Activated T-cell treated with anti-CD3 and anti-CD28 coated beads, Interleukin-2, amount 50 U/mL, for 48 hours (primary cell): Measurements from ENCODE around the gene HOXC6.

Source experiments
- DNase-seq, 2 experiments: peaks; one replicate each; pipeline ENCODE4 v3.0.0-alpha.2; 2020

HOXC6 gene

DNA sequence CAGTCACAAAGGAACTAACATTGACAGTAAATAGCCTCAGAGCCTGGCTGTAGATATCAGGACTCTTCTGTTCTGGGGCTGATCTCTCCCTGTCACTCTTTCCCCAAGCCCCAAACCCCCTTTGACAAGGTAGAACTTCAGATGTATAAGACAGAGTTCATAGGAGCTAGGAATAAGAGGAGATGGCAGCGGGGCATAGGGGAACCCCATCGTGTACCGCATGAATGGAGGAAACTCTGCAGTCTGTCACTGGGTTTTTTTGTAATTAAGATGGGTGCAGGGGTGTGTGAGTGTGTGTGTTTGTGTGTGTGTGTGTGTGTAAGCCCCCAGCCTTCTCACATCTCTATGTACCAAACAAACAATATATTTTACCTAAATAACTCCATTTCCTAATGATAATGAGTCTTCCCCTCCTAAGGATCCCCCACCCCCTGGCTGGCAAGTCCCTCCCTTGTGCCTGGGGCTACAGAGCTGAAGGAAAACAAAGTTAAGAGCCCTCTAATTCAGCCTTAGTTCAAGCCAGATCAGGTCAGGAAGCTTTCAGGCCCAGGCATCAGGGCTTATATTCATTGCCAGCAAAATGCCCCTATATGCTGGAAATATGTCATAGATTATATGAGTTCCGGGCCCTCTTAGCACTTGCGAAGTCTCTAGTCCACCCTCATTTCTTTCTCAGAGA is 16.3 kb downstream of the HOXC6 start:
- no peak for DNase-seq

DNA sequence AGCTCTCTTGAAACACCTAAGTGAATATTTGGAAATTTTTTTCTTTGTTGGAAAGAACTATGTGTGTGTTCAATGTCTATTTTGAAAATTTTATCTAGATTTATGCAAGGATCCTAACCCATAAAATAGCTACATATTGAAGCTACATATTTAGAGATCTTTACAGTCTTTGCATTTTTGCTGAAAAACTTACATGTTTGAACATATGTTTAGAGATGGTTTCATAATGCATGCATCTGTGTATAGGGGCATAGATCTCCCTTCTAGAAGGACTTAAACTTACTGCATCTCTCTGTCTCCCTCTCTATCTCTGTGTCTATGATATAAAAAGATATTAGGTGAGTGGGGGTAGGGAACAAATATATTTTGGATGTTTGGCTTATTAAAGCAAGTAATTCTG is 17.2 kb downstream of the HOXC6 start:
- DNase-seq: no peak

- no peak for DNase-seq
These were observed 17.8 kb downstream of the HOXC6 start for GRCh38 chr12:54045868-54046521.

GRCh38 chr12:54046809-54047159 is 18.5 kb downstream of the HOXC6 start:
- no peak for DNase-seq

DNA sequence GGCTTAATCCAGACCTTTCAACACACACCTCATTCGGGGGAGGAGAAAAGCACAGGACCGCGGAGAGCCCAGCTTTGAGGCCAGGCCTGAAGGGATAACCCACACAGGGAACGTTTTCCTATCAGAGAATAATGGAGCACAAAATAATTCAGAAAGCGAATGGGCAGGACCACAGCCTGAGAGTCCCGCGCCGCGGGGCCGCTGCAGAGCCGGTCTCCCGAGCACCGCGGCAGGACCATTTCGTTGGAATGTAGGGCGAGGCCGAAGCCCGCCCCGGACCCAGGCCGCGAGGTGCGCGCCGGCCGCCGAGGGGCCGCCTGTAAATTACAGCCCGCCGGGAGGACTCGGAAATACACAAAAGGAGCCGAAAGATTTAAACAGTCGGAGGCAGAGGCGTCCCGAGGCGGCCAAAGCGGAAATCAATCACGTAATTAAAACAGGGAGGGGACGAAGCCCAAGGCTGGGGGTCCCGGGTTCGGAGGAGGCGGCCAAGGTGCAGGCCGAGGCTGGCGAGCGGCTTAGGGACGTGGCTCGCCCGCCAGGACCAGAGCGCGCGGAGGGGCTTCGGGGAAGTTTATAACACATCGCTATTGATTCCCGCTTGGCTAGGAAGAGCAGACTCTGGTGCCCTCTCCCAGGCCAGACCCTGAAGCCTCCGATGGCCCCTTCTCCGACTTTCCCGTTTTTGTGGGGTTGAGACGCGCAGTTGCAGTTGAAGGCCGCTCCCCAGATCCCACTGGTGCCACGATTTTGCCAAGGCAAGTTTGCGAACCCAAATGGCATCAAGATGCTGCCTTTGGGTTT is 19.1 kb downstream of the HOXC6 start:
- DNase-seq: no peak

DNA sequence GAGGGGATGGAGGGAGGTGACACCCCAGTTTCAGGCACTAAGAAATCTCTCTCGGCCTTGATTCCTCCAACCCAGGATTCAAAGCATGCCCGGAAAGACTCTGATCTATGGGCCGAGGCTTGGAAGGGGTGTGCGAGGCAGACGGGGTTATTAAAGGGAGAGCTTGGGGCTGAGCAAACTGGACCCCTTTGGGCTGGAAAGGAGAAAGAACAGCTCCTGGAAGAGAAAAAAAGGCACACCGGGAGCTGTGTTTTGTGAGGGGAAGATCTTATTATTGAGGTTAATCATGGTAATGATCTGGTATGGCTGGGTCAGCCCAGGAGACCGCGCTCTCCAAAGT is 19.7 kb downstream of the HOXC6 start:
- DNase-seq: no peak

DNA sequence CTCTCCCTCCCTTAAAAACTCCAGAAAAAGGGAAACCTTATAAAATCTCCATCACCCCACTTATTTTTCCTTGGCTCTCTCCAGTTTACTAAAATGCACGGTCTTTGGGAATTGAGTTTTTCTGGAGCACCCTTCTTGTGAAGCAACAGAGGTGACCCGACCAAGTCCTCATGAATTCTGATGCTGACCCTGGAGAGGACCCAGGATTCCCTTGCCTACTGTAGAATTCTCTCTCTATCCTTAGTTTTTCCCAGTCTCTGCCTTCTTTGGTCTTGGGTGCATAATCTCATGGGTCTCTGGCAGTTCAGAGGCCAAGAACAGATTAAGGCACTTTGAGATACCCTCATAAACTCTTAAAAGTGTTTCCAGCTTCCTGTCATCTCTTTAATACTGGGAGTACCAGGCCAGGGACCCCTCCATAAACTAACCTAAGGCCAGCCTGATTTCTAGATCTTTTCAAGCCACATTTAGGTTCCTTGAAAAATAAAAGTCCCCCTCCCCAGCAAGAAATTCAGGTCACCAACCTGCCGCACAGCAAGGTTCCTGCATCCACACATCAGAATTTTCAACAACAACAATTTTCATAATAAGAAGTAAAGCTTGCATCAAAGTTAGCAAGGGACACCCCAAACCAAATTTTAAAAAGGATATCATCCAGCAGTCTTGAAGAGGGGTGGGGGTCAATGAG is 20.3 kb downstream of the HOXC6 start:
- DNase-seq: no peak

DNA sequence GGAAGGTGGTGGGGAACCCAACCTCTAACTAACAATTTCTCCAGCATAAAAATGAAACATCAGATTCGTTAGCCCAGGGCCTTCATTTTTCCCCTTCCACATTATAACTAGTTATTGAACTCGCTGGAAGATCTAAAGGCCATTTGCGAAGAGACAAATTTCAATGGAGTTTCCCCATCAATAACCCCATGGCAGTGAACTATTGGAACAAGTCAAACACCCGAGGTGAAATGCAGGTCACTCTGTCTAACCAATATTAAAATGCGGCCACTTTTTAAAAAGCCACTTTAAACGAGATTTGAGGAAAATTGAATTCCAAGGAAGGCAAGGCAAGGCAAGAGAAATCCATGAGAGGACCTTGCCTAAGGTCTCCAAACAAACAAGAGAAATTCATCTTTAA is 20.9 kb downstream of the HOXC6 start:
- DNase-seq: no peak

DNA sequence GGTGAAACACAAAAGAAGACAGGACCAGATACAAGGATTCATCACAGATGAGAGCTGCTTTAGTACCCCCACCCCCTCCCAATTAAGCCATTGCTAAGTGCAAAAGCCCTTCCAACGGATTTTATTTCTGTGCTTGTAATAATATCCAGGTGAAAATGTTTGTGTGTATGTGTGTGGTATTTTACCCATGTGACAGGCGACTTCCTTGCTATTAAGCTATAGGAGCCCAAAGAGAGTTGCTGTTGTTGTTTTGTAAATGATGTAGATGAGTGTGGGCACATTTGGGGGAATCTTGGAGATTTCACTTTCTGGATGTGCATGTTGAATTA is 22.2 kb downstream of the HOXC6 start:
- DNase-seq: no peak

DNA sequence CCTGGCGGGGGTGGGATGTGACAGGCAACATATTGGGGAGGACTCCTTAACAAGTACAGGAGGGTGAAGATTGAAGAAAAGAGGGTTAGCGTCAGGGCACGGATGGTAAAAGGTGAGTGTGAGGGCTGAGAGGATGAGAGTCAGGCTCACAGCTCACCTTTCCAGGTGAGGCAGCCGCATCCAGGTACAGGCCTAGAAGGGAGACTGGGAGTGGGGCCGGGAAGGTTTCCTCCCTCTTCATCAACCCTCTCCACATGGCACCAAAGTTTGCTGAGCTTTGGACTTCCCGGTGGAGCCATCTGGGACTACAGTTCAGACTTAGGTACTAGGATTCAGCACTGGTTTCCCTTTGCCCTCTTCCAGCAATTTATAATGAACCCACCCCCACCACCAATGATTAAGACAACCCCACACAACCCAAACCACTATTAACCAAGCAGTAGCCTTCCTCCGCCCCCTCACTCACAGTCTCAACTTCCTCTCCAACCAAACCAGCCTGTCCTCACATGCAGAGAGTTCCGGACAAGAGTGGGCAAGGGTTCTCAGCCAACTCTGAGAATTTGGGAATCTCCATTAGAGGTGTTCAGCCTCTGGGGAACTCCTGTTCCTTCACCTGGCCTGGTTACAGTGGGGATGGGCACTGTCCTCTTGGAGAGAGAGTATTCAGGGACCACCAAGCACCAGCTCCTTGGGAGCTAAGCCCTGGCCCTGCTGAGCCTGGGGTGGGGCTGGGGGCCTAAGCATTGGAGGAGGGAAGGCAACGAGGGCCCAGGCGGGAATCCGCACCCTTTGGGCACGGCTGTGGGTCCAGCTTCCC is 23.0 kb downstream of the HOXC6 start:
- DNase-seq: no peak

GRCh38 chr12:54051874-54052437 is 23.7 kb downstream of the HOXC6 start:
- DNase-seq: no peak

- no peak for DNase-seq
These were observed 24.3 kb downstream of the HOXC6 start for GRCh38 chr12:54052438-54053002.

DNA sequence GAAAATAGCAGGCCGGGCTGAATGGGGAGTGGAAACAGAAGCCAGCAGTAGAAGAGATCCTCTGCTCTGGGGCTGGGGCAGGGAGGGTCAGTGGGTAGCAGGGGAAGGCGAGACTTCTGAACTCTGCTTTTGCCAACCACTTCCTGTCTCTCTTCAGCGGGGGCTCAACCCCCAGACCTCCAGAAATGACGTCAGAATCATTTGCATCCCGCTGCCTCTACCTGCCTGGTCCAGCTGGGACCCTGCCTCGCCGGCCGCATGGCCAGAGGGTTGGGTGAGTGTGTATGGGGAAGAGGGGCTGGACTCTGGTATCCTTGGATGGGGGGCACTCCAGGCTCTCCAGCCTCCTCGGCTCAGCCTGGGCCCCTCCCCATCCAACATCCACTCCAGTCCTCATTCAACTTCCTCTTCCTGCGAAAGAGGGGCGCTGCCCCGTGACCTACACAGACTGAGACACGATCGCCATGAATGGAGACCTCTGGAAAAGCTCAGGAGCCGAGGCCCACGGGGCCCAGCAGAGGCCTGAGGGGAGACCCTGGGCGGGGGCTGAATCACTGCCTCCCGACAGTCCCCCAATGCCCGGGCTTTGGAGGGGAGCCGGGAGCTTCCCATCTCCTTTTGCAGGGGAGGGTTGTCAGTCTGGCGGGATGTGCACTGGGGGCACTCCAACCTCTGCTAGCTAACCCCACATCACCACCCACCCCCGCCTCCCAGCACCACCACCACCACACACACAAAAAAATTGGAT is 24.9 kb downstream of the HOXC6 start:
- DNase-seq: no peak

- DNase-seq: no peak
These were observed 25.8 kb downstream of the HOXC6 start, which contains the start of gene HOXC4 for GRCh38 chr12:54053751-54054741. Gene HOXC4 (plus strand): TSS chr12:54053835. CDS start chr12:54053923, 88 bp downstream.

DNA sequence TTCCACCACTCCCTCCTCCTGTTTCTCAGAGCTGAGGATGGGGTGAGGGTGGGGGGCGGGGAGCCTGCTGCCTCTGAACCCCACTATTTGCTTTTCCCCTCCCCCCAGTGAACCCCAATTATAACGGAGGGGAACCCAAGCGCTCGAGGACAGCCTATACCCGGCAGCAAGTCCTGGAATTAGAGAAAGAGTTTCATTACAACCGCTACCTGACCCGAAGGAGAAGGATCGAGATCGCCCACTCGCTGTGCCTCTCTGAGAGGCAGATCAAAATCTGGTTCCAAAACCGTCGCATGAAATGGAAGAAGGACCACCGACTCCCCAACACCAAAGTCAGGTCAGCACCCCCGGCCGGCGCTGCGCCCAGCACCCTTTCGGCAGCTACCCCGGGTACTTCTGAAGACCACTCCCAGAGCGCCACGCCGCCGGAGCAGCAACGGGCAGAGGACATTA is 26.5 kb downstream of the HOXC6 start:
- no peak for DNase-seq

- no peak for DNase-seq
These were observed 27.3 kb downstream of the HOXC6 start for GRCh38 chr12:54055552-54055951.

DNA sequence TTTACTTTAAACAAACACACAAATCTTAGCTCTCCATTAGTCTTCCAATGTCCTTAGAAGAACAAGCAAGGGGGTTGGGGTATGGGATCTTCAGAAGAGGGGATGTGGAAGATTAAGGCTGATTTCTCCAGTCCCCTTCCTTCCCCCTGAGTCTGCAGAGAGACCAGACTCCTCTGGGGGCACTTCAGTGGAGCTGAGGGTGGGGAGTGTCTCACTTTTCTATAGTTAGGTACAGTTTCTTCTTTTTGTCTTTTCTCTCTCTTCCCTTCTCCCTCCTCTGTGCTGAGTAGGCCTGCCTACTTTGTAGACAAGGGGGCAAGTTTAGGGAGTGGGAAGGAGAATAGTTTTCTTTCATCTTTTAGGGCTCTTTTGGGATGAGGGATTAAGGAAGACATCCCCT is 27.9 kb downstream of the HOXC6 start:
- DNase-seq: no peak

DNA sequence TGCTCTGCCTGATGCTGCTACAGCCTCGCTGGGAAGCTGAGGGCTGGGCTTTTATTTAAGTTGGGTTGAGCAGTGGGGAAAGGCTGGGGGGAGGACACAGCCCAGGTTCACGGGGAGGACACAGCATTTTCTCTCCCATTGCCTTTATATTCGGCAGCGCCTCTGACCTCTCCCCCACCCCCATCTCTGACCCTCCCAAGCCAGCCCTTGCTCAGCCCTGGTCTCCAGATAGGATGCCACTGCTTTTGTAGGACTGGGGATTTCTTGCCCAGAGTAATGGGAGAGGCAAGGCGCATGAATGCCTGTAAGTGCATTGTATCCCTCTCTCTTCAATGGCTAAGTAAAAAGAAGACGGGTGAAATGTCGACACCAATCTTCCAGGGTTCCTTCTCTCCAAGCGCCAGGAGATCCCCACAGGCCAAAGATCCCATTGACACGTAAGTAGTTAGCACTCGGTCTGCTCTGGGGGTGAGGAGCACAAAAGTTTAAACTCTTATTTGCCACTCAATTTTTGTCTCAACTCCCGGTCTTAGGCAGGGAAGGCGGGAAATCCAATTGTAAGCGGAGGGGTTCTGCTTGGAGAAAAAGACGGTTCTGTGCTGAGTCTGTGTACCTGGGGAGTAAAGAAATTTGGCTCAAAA is 30.0 kb downstream of the HOXC6 start:
- no peak for DNase-seq

DNA sequence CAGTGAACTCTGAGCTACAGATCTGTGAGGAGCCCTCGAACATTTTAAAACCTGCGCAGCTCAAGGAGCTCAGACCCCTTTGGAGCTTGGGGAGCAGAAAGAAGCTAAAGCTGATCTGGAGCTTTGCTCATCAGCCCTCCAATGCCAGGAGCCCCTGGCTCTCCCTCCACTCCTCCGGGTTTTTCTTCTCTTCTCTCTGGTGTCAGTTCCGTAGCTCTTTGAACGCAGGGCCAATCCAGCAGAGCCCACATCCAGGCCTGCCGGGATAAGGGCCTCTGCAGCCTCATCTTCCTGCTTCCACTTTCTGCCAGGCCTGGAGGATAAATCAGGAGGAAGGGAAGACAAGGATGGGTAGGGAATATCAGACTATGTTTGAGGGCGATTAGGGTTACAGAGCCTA is 31.4 kb downstream of the HOXC6 start:
- DNase-seq: no peak
